Erythroblast (primary cell): ENCODE results near the gene CDC6.

Source experiments
- GATA1 ChIP-seq: IDR thresholded peaks from 2 replicates; pipeline ENCODE4 v1.6.1; 2011; ENCODE audit warnings: low read depth, mild to moderate bottlenecking, control low read depth, low read length, moderate library complexity
- POLR2A ChIP-seq: IDR thresholded peaks from 2 replicates; pipeline ENCODE4 v1.6.1; 2011; ENCODE audit warnings: mild to moderate bottlenecking, low read length

- TF ChIP-seq POLR2A (no peak), GATA1 (no peak)
Observed at GRCh38 chr17:40307001-40307730, 19.5 kb downstream of the CDC6 start.
